HG03571 (cell line): ENCODE measurements around the gene KLHL2.
"Not testable (repeated sequence)": the region's sequence is repeated elsewhere in the genome, so short reads cannot be mapped to it uniquely, and the experiment has no call there.

Experiments used
- ATAC-seq: cut with Tn5 transposase; IDR thresholded peaks from one replicate; pipeline ENCODE4 v1.9.1; 2021; ENCODE audit not compliant: unreplicated experiment

The KLHL2 gene, protein sequence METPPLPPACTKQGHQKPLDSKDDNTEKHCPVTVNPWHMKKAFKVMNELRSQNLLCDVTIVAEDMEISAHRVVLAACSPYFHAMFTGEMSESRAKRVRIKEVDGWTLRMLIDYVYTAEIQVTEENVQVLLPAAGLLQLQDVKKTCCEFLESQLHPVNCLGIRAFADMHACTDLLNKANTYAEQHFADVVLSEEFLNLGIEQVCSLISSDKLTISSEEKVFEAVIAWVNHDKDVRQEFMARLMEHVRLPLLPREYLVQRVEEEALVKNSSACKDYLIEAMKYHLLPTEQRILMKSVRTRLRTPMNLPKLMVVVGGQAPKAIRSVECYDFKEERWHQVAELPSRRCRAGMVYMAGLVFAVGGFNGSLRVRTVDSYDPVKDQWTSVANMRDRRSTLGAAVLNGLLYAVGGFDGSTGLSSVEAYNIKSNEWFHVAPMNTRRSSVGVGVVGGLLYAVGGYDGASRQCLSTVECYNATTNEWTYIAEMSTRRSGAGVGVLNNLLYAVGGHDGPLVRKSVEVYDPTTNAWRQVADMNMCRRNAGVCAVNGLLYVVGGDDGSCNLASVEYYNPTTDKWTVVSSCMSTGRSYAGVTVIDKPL

DNA sequence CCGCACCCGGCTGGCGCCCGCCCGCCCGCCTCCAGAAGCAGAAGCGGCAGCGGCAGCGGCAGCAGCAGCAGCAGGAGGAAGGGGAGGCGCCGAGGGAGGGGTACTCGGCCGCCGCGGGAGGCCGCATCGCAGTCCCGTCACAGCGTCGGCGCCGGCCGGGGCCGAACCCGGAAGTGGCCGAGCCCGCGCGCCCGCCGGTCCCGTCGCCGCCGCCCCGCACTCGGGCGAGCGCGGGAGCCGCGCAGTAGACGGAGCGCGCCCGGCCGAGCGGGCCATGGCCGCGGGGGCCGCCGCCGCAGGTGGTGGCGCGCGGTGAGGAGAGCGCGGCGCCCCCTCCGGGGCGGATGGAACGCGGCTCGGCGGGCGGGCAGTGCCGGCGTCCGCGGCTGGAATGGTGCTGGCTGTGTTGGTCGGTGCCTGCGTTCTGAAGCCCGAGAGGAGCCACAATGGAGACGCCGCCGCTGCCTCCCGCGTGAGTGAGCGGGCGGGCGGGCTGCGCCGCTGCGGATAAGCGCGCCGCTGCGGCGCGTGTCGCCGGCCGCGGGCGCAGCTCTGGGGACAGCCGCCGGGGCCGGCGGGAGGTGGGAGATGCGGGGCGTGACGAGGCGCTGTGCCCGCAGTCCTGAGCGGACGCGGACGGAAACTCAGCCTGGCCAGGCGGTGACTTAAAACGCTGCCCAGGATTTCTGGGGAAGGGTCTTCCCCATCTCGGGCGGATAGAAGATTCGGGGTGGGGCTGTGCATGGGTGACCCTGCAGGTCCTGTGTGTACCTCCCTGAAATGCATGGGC is at the start of gene KLHL2:
TSS of gene KLHL2 (plus strand) at position 131 of the 790 bp plus-strand sequence. CDS start at position 447, 316 bp downstream.
- peak; percentile 94 for ATAC-seq

DNA sequence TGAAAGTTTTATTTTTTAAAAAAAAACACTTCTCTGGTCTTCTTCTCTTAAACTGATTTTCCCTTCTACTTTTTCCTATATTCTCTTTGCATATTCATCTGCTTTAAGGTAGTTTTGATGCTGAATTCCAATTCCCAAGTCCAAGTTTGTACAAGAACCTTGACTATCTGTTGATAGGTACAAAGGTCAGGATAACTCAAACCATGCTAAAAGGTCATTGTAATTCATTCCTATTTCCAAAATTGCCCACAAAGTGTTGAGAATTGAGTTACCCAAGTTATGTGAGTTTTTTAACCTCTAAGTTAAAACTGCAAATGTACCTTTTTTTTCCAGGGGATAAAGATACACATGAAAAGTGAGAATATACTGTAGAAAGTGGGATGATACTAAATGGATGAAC is 48.6 kb upstream of the KLHL2 start:
- no peak for ATAC-seq

GRCh38 chr4:165164257-165164656 is 43.1 kb upstream of the KLHL2 start:
- ATAC-seq = no peak

DNA sequence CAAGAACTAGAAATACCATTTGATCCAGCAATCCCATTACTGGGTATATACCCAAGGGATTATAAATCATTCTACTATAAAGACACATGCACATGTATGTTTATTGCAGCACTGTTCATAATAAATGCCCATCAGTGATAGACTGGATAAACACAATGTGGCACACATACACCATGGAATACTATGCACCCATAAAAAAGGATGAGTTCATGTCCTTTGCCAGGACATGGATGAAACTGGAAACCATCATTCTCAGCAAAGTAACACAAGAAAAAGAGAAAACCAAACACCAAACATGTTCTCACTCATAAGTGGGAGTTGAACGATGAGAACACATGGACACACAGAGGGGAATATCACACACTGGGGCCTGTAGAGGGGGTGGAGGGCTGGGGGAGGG is 40.5 kb upstream of the KLHL2 start:
- ATAC-seq = not testable (repeated sequence)

DNA sequence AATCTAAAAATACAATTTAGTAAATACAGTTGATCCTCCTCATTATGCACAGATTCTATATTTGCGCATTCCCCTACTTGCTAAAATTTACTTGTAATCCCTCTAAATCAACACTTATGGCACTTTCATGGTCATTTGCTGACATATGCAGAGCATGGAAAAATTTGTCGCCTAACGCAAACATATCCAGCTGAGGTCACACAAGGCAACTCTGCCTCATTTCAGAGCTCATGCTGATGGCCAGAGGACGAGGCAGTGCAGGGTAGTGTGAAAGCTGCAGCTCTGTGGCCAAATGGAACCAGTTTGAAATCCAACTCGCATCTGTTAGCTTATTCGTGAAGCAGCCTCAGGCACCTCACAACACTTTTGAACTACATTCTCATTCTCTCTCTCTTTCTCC is 39.7 kb upstream of the KLHL2 start:
- no peak for ATAC-seq

- ATAC-seq = no peak
Observed at GRCh38 chr4:165170819-165171218, 36.5 kb upstream of the KLHL2 start.

- ATAC-seq = not testable (repeated sequence)
Observed at GRCh38 chr4:165175470-165175869, 31.9 kb upstream of the KLHL2 start.

GRCh38 chr4:165175879-165176278 is 31.5 kb upstream of the KLHL2 start:
- ATAC-seq = no peak

GRCh38 chr4:165177725-165178666 is 29.4 kb upstream of the KLHL2 start:
- no peak for ATAC-seq

GRCh38 chr4:165184220-165184619 is 23.1 kb upstream of the KLHL2 start:
- no peak for ATAC-seq

- ATAC-seq = not testable (repeated sequence)
Observed at GRCh38 chr4:165184998-165185397, 22.4 kb upstream of the KLHL2 start.

DNA sequence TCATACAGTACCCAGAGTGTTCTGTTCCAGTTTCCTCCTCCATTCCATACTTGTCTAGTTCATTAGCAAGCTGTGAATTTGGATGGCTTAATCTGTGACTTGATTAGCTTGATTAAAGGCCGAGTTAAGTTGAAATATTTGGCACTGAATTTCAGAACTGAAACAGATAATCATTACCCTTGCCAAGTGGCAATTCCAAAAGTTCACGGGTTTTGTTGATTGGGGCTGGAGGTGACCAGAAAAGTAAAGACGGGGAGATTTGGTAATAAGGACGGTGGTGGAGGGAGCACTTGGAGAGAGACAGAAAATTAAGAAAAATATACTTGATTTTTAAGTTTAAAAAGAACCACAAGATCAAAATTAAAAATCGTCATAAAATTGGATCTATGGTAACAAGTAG is 21.9 kb upstream of the KLHL2 start:
- ATAC-seq = no peak

DNA sequence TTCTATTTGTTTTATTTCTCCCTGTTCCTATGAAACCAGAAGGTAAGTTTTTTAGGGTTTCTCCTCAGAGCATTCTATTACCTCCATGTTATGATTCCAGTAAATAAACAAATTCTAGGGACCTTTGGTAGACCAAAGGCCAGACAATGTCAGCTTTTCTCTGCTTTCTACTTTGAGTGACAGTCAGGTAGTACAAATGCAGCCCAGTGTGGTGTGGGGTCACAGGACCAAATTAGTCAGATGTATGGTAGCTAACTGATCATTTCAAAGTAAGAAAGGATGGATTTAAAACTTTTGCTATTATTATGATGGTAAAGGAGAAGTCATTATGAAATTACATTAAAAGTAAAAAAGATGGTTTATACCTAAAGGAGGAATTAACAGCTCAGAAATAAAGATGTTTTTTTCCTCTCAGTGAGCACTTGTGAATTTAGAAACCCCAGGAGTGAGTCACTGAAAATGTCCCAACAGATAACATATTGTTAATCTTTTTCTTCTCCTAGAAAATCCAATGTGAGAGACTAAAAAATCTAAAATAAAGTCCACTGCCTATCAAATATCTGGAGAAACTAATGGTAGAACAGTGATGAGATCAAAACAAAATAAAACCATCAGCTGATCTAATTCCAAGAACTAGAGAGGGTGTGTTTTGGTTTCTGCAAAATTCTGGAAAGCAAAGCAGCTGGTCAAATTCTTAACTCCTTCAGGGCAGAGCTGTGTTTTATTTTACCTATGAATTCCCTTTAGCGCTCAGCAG is 16.6 kb upstream of the KLHL2 start:
- ATAC-seq = no peak

DNA sequence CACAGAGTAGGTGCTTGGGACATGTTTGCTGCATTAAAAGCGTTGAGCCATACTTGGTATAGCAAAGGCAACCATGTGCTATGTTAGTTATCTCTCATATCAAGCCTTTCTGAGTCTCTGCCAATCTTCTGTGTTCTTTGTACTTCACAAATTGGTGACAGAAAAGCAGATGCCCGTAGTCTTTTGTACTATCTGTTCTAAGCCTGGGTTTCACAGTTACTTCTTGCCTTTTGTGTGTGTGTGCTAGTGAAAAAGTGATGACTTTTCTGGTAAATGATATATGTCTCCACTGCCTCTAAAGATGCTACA is 16.1 kb upstream of the KLHL2 start:
- no peak for ATAC-seq

DNA sequence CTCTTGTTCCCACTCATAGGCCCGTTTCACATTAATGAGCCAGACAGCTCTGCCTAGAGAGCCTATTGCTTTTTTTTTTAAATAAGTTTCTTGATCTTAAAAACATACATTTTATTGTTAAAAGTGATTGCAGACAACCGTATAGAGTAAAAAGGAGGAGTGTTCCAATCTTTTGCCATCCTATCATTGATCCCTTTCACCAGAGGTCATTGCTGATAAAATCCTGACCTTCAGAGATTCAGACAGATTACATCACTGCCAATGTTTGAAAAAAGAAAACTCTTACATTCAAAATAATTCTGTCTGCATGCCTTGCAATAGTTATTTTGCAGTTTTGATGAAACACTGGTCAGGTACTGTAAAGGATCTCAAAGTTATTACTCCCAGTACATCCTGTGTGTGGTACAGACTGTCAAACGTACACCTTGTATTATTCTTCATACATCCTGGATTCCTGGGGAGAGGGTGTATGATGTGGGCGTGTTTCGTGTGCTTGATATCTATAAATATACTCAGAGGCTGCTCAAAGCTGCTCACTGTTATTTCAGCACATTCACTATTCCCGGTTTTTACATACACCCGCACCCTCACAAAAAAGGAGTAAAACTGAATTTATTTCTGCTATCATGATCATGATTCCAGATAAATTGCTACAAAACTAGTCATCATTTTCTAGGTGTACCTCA is 15.4 kb upstream of the KLHL2 start:
- ATAC-seq = no peak

GRCh38 chr4:165192500-165192898 is 14.9 kb upstream of the KLHL2 start:
- ATAC-seq = no peak

DNA sequence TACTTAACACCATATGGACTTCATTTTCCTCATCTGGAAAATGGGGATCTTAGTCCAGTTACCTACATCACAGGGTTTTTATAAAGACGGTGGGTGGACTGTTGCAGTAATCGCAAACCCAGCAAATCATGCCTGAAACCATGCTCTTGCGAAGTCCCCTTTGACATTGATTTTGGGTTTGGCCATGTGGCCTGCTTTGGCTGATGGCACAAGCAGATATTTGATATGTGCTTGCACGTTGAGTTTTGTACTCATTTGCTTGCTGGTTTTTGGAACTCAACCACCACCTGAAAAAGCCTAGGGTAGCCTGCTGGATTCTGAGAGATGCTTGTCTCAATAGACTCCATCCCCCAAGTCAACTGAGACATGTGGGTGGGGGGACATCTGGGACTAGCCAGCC is 14.4 kb upstream of the KLHL2 start:
- no peak for ATAC-seq

- ATAC-seq = no peak
Observed at GRCh38 chr4:165194368-165194767, 13.0 kb upstream of the KLHL2 start.

GRCh38 chr4:165198329-165198728 is 9.0 kb upstream of the KLHL2 start:
- no peak for ATAC-seq

DNA sequence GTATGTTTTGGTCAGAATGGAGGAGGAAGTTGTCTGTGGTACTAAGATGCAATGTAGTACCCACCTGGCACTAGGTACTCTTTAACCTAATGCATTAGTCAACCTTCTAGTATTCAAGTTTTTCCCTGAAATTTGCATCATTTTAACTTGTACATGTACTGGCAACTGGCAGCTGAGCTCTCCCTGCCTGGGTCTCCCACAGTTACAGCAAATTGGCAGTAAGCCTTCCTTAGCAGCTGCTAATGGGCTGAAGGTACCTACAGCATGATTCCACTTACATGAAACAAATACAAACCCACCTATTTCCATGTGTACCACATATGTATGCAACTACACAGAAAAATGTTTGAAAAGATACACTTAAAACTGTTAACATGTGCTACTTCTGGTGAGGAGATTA is 8.1 kb upstream of the KLHL2 start:
- no peak for ATAC-seq
